ENCODE data around the gene NEXN.
A peak's percentile ranks its signal among the peaks of the same experiment; 100 is the strongest.
"Not testable (repeated sequence)": the region's sequence is repeated elsewhere in the genome, so short reads cannot be mapped to it uniquely, and the experiment has no call there.

NEXN gene

GRCh38 chr1:77882411-77882810, 6.0 kb upstream of the NEXN start:
- no peak for DNase-seq (ENCODE audit: insufficient read length, low spot score)
- FAIRE-seq, result no peak
- TF ChIP-seq POLR2A (IDR thresholded peaks at IDR 0.05; ENCODE audit: low read depth, low read length), result no peak

- FAIRE-seq (peak; percentile 60), DNase-seq (ENCODE audit: insufficient read length, low spot score) (peak; percentile 22)
These were observed 588 bp downstream of the NEXN start for GRCh38 chr1:77888781-77889642.

GRCh38 chr1:77889671-77890070, 1.2 kb downstream of the NEXN start:
- FAIRE-seq (no peak), DNase-seq (ENCODE audit: insufficient read length, low spot score) (no peak)
- no peak for TF ChIP-seq POLR2A (IDR thresholded peaks at IDR 0.05; ENCODE audit: low read depth, low read length)

More at GRCh38 chr1:77888781-77889642, 588 bp downstream of the NEXN start:
- no peak for TF ChIP-seq POLR2A (IDR thresholded peaks at IDR 0.05; ENCODE audit: low read depth, low read length)

GRCh38 chr1:77891200-77891599, 2.8 kb downstream of the NEXN start:
- FAIRE-seq (no peak), DNase-seq (ENCODE audit: insufficient read length, low spot score) (no peak)
- no peak for TF ChIP-seq POLR2A (IDR thresholded peaks at IDR 0.05; ENCODE audit: low read depth, low read length)

- FAIRE-seq (no peak), DNase-seq (ENCODE audit: insufficient read length, low spot score) (no peak)
- TF ChIP-seq POLR2A (IDR thresholded peaks at IDR 0.05; ENCODE audit: low read depth, low read length), result no peak
These were observed 11.4 kb downstream of the NEXN start for GRCh38 chr1:77899647-77900320.

GRCh38 chr1:77900687-77901293, 12.4 kb downstream of the NEXN start:
- FAIRE-seq (peak; percentile 85), DNase-seq (ENCODE audit: insufficient read length, low spot score) (no peak)
- TF ChIP-seq POLR2A (IDR thresholded peaks at IDR 0.05; ENCODE audit: low read depth, low read length), result no peak

GRCh38 chr1:77905603-77906002, 17.2 kb downstream of the NEXN start:
- FAIRE-seq (peak; percentile 38), DNase-seq (ENCODE audit: insufficient read length, low spot score) (no peak)
- TF ChIP-seq POLR2A (IDR thresholded peaks at IDR 0.05; ENCODE audit: low read depth, low read length), result no peak

GRCh38 chr1:77906019-77906545, 17.7 kb downstream of the NEXN start:
- DNase-seq (ENCODE audit: insufficient read length, low spot score) (no peak), FAIRE-seq (no peak)
- no peak for TF ChIP-seq POLR2A (IDR thresholded peaks at IDR 0.05; ENCODE audit: low read depth, low read length)

GRCh38 chr1:77906624-77907023, 18.2 kb downstream of the NEXN start:
- DNase-seq (ENCODE audit: insufficient read length, low spot score) (no peak), FAIRE-seq (no peak)
- TF ChIP-seq POLR2A (IDR thresholded peaks at IDR 0.05; ENCODE audit: low read depth, low read length), result no peak

GRCh38 chr1:77910116-77910515, 21.7 kb downstream of the NEXN start:
- no peak for FAIRE-seq
- no peak for TF ChIP-seq POLR2A (IDR thresholded peaks at IDR 0.05; ENCODE audit: low read depth, low read length)
- no peak for DNase-seq (ENCODE audit: insufficient read length, low spot score)

- not testable (repeated sequence) for DNase-seq (ENCODE audit: insufficient read length, low spot score); FAIRE-seq
These were observed 30.5 kb downstream of the NEXN start for GRCh38 chr1:77918918-77919317.

GRCh38 chr1:77925518-77925917, 37.1 kb downstream of the NEXN start:
- FAIRE-seq, result no peak
- no peak for DNase-seq (ENCODE audit: insufficient read length, low spot score)
- no peak for TF ChIP-seq POLR2A (IDR thresholded peaks at IDR 0.05; ENCODE audit: low read depth, low read length)

GRCh38 chr1:77925956-77926355, 37.5 kb downstream of the NEXN start:
- DNase-seq (ENCODE audit: insufficient read length, low spot score) (no peak), FAIRE-seq (no peak)
- TF ChIP-seq POLR2A (IDR thresholded peaks at IDR 0.05; ENCODE audit: low read depth, low read length), result no peak
